Fibroblast of the aortic adventitia (primary cell): ENCODE measurements around the gene MTTP. TPM values are rescaled to one million over a fixed set of nuclear protein-coding genes. Genes with fewer than 3 reads are reported as not detected.

Source experiments
- DNase-seq: peaks from one replicate; pipeline ENCODE4 v3.0.0-alpha.2; 2010; ENCODE audit warnings: low read depth
- H3K4me3 ChIP-seq: 2 replicates; pipeline ENCODE4 v1.5.1; 2011; ENCODE audit warnings: low read depth, mild to moderate bottlenecking, control low read depth, low read length, moderate library complexity
- CTCF ChIP-seq: IDR thresholded peaks from 2 replicates; pipeline ENCODE4 v1.5.1; 2011; ENCODE audit warnings: mild to moderate bottlenecking, low read length, control low read depth, inconsistent platforms; ENCODE audit not compliant: insufficient read depth
- total RNA-seq: library from RNA; depleted of rRNA; stranded (reverse); fragments of >200 nt; gene quantifications from 2 replicates; pipeline ENCODE4 v1.2.3, GENCODE V29; 2012; ENCODE audit warnings: low replicate concordance

MTTP gene
- total RNA-seq, 1 donor, result 0.09 TPM

GRCh38 chr4:99651811-99652485 lies 77.3 kb downstream of the MTTP start:
- no peak overlapping the region for H3K4me3 ChIP-seq
- TF ChIP-seq CTCF, result no peak
- DNase-seq, result no peak

GRCh38 chr4:99652596-99653436 lies 78.2 kb downstream of the MTTP start:
- TF ChIP-seq CTCF, result no peak
- H3K4me3 ChIP-seq, result no peak overlapping the region
- no peak for DNase-seq

- no peak for TF ChIP-seq CTCF
- DNase-seq, result no peak
- H3K4me3 ChIP-seq, result no peak overlapping the region
Measured at GRCh38 chr4:99653916-99654315, 79.3 kb downstream of the MTTP start.

- TF ChIP-seq CTCF, result no peak
- DNase-seq, result no peak
- no peak overlapping the region for H3K4me3 ChIP-seq
Measured at GRCh38 chr4:99654361-99654761, 79.7 kb downstream of the MTTP start.

GRCh38 chr4:99655308-99656081 lies 80.9 kb downstream of the MTTP start:
- TF ChIP-seq CTCF, result no peak
- peak; percentile 60 for DNase-seq
- no peak overlapping the region for H3K4me3 ChIP-seq

GRCh38 chr4:99657798-99658197 lies 83.2 kb downstream of the MTTP start, which contains the start of gene C4orf54:
Gene C4orf54 (minus strand): TSS chr4:99657828. CDS start chr4:99654648, 3,180 bp downstream.
- DNase-seq, result no peak
- no peak for TF ChIP-seq CTCF
- no peak within 1 kb of the TSS for H3K4me3 ChIP-seq
